ENCODE results near the gene PAX7. TPM values are rescaled to one million over a fixed set of nuclear protein-coding genes. Genes with fewer than 3 reads are reported as not detected.

Gene PAX7
- total RNA-seq, 4 donors from 2014 or later: 1.8 to 5.1 (median 3.9) TPM

- no peaks in the 10 kb centered on the region for H3K36me3 ChIP-seq
- ATAC-seq: no peak
- in situ Hi-C loops (cut with MboI; ENCODE audit: low sequenced_read_pairs in 4 of 4): no loop called here
These were observed 138.5 kb downstream of the PAX7 start for GRCh38 chr1:18769140-18769539.

DNA sequence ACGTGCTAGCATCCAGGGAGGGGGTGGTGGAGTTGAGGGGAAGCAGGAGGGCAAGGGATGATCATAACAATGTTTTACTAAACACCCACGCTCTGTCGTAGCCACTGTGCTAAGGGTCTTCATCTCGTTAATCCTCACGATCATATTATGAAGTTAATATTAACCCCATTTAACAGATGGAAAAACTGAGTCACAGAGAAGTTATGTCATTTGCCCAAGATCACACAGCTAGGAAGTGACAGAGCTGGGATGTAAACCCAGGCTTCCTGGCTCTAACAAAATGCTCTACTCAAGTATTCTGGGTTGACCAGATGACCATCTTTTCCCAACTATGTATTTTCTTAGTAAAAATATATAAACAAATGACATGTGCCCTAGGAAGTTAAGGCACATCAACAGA is 140.2 kb downstream of the PAX7 start:
- Histone ChIP-seq H3K36me3 (no peaks in the 10 kb centered on the region), H3K27me3 (peaks cover 0 to 29% (median 7%) of the 10 kb centered on the region in 3 donors), H3K27ac (no peak overlapping the region), H3K4me3 (no peak overlapping the region), H3K4me1 (no peaks in the 10 kb centered on the region), H3K9me3 (no peaks in the 10 kb centered on the region)
- ATAC-seq (no peak), DNase-seq (no peak)
- TF ChIP-seq POLR2A (IDR thresholded peaks at IDR 0.05) (no peak), CTCF (IDR thresholded peaks at IDR 0.05 in 4 of 5, conservative IDR thresholded peaks at IDR 0.05 in 1 of 5) (no peak)
- in situ Hi-C loops (cut with MboI; ENCODE audit: low sequenced_read_pairs in 4 of 4) (no loop called here), intact Hi-C loops (cut with DNase I; ENCODE audit: low total_unique reads) (no loop called here)

More at GRCh38 chr1:18769140-18769539, 138.5 kb downstream of the PAX7 start:
- TF ChIP-seq CTCF (IDR thresholded peaks at IDR 0.05 in 4 of 5, conservative IDR thresholded peaks at IDR 0.05 in 1 of 5) (no peak), POLR2A (IDR thresholded peaks at IDR 0.05) (no peak)
- Histone ChIP-seq H3K9me3 (no peaks in the 10 kb centered on the region), H3K4me1 (no peaks in the 10 kb centered on the region), H3K4me3 (no peak overlapping the region), H3K27ac (no peak overlapping the region), H3K27me3 (peaks cover 0 to 29% (median 7%) of the 10 kb centered on the region in 3 donors)
- intact Hi-C loops (cut with DNase I; ENCODE audit: low total_unique reads): loop anchor here (10.0 kb wide), 1 partner anchor 84 kb away; no protein-coding TSS in a partner anchor
- DNase-seq: no peak

DNA sequence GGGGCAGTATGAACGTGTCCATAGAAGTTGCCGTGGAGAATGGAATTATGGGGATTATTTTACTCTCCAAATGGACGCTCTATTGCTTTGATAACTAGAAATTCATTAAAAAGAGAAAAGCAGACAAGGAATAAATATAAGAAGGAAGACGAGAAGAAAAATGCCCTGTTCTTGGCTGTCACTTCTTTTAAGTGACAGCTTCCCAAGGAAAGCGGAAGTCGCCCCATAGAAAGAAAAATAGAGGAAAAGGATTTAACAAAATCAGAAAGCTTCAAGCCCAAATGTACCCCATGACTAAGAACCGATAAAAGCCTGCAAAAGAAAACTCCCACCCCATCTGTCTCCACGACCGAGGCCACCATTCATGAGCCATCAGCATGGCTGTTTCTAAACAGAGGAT is 143.1 kb downstream of the PAX7 start:
- H3K36me3 ChIP-seq: no peaks in the 10 kb centered on the region
- no peaks in the 10 kb centered on the region for H3K9me3 ChIP-seq
- peaks cover 0 to 13% (median 7%) of the 10 kb centered on the region in 3 donors for H3K27me3 ChIP-seq
- H3K27ac ChIP-seq: no peak overlapping the region
- DNase-seq (no peak), ATAC-seq (no peak)
- no peaks in the 10 kb centered on the region for H3K4me1 ChIP-seq
- in situ Hi-C loops (cut with MboI; ENCODE audit: low sequenced_read_pairs in 4 of 4) (no loop called here), intact Hi-C loops (cut with DNase I; ENCODE audit: low total_unique reads) (no loop called here)
- TF ChIP-seq POLR2A (IDR thresholded peaks at IDR 0.05) (no peak), CTCF (IDR thresholded peaks at IDR 0.05 in 4 of 5, conservative IDR thresholded peaks at IDR 0.05 in 1 of 5) (no peak)
- H3K4me3 ChIP-seq: no peak overlapping the region

DNA sequence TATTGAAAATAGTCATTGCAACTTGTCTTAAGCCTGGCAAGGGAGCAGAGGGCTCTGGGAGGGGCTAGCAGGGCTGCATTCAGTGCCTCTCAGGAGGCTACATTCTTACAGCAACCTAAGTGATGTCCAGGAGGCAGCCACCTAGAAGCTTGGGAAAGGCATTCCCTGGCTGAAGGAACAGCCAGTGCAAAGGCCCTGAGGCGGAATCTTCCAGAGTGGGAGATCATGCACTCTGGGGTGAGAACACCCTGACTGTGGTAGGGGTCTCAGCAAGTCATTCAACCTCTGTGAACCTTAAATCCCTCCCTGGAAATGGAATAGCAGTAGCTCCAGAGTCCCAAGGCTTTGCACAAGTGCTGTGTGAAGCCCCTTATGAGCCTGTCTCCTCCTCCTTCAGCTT is 144.7 kb downstream of the PAX7 start:
- Histone ChIP-seq H3K27ac (no peak overlapping the region), H3K4me3 (no peak overlapping the region), H3K27me3 (peaks cover 0 to 9% (median 4%) of the 10 kb centered on the region in 3 donors), H3K4me1 (no peaks in the 10 kb centered on the region), H3K36me3 (no peaks in the 10 kb centered on the region), H3K9me3 (no peaks in the 10 kb centered on the region)
- intact Hi-C loops (cut with DNase I; ENCODE audit: low total_unique reads) (no loop called here), in situ Hi-C loops (cut with MboI; ENCODE audit: low sequenced_read_pairs in 4 of 4) (no loop called here)
- ATAC-seq: no peak
- no peak for TF ChIP-seq POLR2A (IDR thresholded peaks at IDR 0.05)
- TF ChIP-seq CTCF (IDR thresholded peaks at IDR 0.05 in 4 of 5, conservative IDR thresholded peaks at IDR 0.05 in 1 of 5): no peak
- no peak for DNase-seq

DNA sequence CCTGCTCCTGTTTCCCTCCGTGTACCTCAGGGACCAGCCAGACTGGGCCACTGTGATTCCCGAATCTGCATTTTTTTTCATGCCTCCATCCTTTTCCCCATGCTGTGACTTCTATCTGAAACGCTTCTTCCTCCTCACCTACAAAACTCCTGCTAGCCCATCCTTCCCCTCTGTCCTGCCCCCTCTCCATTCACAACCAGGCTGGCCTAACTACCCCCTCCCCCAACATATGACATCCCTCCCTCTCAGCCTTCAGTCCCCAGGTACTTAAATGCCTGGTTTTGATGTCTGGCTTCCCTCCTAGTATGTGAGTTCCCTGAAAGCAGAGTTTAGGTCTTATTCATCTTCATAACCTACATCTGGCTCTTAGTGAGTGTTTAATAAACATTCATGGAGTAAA is 146.1 kb downstream of the PAX7 start:
- Histone ChIP-seq H3K27me3 (peaks cover 0 to 6% (median 4%) of the 10 kb centered on the region in 3 donors), H3K36me3 (no peaks in the 10 kb centered on the region), H3K4me1 (no peaks in the 10 kb centered on the region), H3K9me3 (no peaks in the 10 kb centered on the region), H3K27ac (no peak overlapping the region), H3K4me3 (no peak overlapping the region)
- no peak for TF ChIP-seq POLR2A (IDR thresholded peaks at IDR 0.05)
- no peak for TF ChIP-seq CTCF (IDR thresholded peaks at IDR 0.05 in 4 of 5, conservative IDR thresholded peaks at IDR 0.05 in 1 of 5)
- in situ Hi-C loops (cut with MboI; ENCODE audit: low sequenced_read_pairs in 4 of 4) (no loop called here), intact Hi-C loops (cut with DNase I; ENCODE audit: low total_unique reads) (no loop called here)
- no peak for ATAC-seq
- DNase-seq: no peak
